Activated naive CD8-positive, alpha-beta T cell treated with anti-CD3 and anti-CD28 coated beads for 36 hours (primary cell): ENCODE data around the gene RPL7L1. TPM values are rescaled to one million over a fixed set of nuclear protein-coding genes. Genes with fewer than 3 reads are reported as not detected.

Experiments
- DNase-seq: peaks from one replicate; pipeline ENCODE4 v3.0.0; 2021
- H3K27ac Mint-ChIP-seq: one replicate; pipeline ENCODE4 v1.8.0; 2022; ENCODE audit warnings: mild to moderate bottlenecking, moderate library complexity, mixed read lengths
- H3K27me3 Mint-ChIP-seq: one replicate; pipeline ENCODE4 v1.8.0; 2022; ENCODE audit warnings: mild to moderate bottlenecking, mixed read lengths
- H3K36me3 Mint-ChIP-seq: one replicate; pipeline ENCODE4 v1.8.0; 2021; ENCODE audit warnings: mild to moderate bottlenecking, mixed read lengths
- H3K4me1 Mint-ChIP-seq: one replicate; pipeline ENCODE4 v1.8.0; 2021; ENCODE audit warnings: mixed read lengths
- H3K4me3 Mint-ChIP-seq: one replicate; pipeline ENCODE4 v1.8.0; 2022; ENCODE audit warnings: mild to moderate bottlenecking, moderate library complexity, mixed read lengths
- H3K9me3 Mint-ChIP-seq: one replicate; pipeline ENCODE4 v1.8.0; 2022; ENCODE audit warnings: mixed read lengths
- total RNA-seq, 2 experiments: library from RNA; stranded (reverse); gene quantifications; one replicate each; pipeline ENCODE4 v1.2.3, GENCODE V29; 2021

Gene RPL7L1
- total RNA-seq, 2 experiments from 2014 or later, result 193 to 200 TPM

- no peak overlapping the region for H3K27ac Mint-ChIP-seq
- DNase-seq, result no peak
- no peaks in the 10 kb centered on the region for H3K36me3 Mint-ChIP-seq
- no peaks in the 10 kb centered on the region for H3K9me3 Mint-ChIP-seq
- peaks cover 3% of the 10 kb centered on the region for H3K4me1 Mint-ChIP-seq
- peaks cover 11% of the 10 kb centered on the region for H3K27me3 Mint-ChIP-seq
- no peak overlapping the region for H3K4me3 Mint-ChIP-seq
Observed at GRCh38 chr6:42907336-42907735, 27.9 kb downstream of the RPL7L1 start.

GRCh38 chr6:42909835-42910234 lies 30.4 kb downstream of the RPL7L1 start:
- DNase-seq, result no peak
- H3K27me3 Mint-ChIP-seq, result peaks cover 23% of the 10 kb centered on the region
- H3K27ac Mint-ChIP-seq, result no peak overlapping the region
- H3K36me3 Mint-ChIP-seq, result no peaks in the 10 kb centered on the region
- H3K9me3 Mint-ChIP-seq, result no peaks in the 10 kb centered on the region
- no peak overlapping the region for H3K4me3 Mint-ChIP-seq
- peaks cover 3% of the 10 kb centered on the region for H3K4me1 Mint-ChIP-seq

DNA sequence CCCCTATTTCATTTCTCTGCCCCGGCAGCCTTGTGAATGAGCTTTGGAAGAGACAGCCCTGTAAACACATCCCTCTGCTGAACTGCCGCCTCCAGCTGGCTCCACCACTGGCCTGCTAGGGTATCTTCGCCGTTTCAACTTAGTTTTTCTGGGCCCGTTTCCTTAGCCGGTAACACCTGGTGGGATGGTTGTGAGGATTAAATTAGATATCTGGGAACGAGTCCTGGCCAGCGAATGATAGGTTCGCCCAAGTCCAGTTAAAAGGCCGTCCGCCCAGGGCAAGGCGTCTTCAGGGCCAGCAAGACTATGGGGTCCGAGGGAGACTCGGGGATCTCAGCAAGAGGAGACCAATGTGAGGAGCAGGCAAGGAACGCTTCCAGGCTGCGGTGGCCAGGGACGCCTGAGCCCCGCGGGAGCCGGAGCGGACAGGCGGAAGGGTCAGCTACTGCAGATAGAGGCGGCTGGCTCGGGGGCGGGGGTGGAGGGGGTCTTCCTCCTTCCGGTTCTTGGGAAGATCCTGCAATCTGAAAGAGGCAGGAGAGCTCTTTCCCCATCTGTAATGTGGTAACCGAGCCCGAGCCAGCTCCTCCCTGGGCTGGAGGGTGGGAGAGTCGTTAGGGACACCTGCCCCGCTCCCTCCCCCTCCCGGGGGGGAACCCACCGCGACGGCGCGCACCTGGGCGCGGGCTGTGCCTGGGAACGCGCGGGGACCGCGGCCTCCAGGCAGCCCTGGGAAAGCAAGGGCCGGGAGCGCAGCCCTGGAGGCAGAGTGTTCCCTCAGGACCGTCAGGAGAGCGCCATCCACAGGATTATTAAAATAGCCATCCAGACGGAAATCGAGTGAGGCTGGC lies 32.0 kb downstream of the RPL7L1 start:
- peak overlapping the region; percentile 40 for H3K4me3 Mint-ChIP-seq
- no peak overlapping the region for H3K27ac Mint-ChIP-seq

DNA sequence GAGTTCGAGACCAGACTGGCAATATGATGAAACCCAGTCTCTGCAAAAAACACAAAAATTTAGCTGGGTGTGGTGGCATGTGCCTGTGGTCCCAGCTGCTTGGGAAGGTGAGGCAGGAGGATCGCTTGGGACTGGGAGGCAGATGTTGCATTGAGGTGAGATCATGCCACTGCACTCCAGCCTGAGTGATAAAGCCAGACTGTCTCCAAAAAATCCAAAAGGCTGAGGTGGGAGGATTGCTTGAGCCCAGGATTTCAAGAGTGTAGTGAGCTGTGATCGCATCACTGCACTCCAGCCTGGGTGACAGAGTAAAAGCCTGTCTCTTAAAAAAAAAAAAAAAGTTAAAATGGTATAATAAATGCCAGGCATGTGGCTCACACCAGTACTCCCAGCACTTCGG lies 35.1 kb downstream of the RPL7L1 start:
- Mint-ChIP-seq H3K36me3 (no peaks in the 10 kb centered on the region), H3K27ac (no peak overlapping the region), H3K27me3 (peaks cover 23% of the 10 kb centered on the region), H3K9me3 (no peaks in the 10 kb centered on the region), H3K4me3 (no peak overlapping the region), H3K4me1 (peaks cover 3% of the 10 kb centered on the region)
- DNase-seq, result no peak

More for the DNA sequence above, 32.0 kb downstream of the RPL7L1 start:
- Mint-ChIP-seq H3K4me1 (peaks cover 3% of the 10 kb centered on the region), H3K27me3 (peaks cover 23% of the 10 kb centered on the region), H3K36me3 (no peaks in the 10 kb centered on the region), H3K9me3 (no peaks in the 10 kb centered on the region)
- DNase-seq, result no peak

- Mint-ChIP-seq H3K27ac (no peak within 1 kb of the TSS), H3K4me1 (peaks cover 3% of the 10 kb centered on the region), H3K4me3 (no peak within 1 kb of the TSS), H3K9me3 (no peaks in the 10 kb centered on the region), H3K27me3 (peaks cover 23% of the 10 kb centered on the region), H3K36me3 (no peaks in the 10 kb centered on the region)
- DNase-seq, result no peak
Observed at GRCh38 chr6:42915732-42916131, 36.3 kb downstream of the RPL7L1 start, which contains the start of gene PTCRA. Gene PTCRA, plus strand, starts transcription at chr6:42916053. Its CDS starts 17 bp downstream, at chr6:42916070.

GRCh38 chr6:42916288-42916687 lies 36.9 kb downstream of the RPL7L1 start:
- Mint-ChIP-seq H3K4me1 (peaks cover 1% of the 10 kb centered on the region), H3K27me3 (peaks cover 19% of the 10 kb centered on the region), H3K27ac (no peak overlapping the region), H3K9me3 (no peaks in the 10 kb centered on the region), H3K4me3 (no peak overlapping the region), H3K36me3 (no peaks in the 10 kb centered on the region)
- no peak for DNase-seq

- no peaks in the 10 kb centered on the region for H3K27me3 Mint-ChIP-seq
- H3K9me3 Mint-ChIP-seq, result no peaks in the 10 kb centered on the region
- no peak for DNase-seq
- no peaks in the 10 kb centered on the region for H3K4me1 Mint-ChIP-seq
- H3K4me3 Mint-ChIP-seq, result no peak overlapping the region
- no peak overlapping the region for H3K27ac Mint-ChIP-seq
- H3K36me3 Mint-ChIP-seq, result no peaks in the 10 kb centered on the region
Observed at GRCh38 chr6:42921801-42922200, 42.4 kb downstream of the RPL7L1 start.

GRCh38 chr6:42923666-42924065 lies 44.2 kb downstream of the RPL7L1 start:
- peaks cover 2% of the 10 kb centered on the region for H3K4me1 Mint-ChIP-seq
- H3K27ac Mint-ChIP-seq, result no peak overlapping the region
- no peak for DNase-seq
- no peaks in the 10 kb centered on the region for H3K27me3 Mint-ChIP-seq
- no peak overlapping the region for H3K4me3 Mint-ChIP-seq
- H3K9me3 Mint-ChIP-seq, result no peaks in the 10 kb centered on the region
- peaks cover 2% of the 10 kb centered on the region for H3K36me3 Mint-ChIP-seq

DNA sequence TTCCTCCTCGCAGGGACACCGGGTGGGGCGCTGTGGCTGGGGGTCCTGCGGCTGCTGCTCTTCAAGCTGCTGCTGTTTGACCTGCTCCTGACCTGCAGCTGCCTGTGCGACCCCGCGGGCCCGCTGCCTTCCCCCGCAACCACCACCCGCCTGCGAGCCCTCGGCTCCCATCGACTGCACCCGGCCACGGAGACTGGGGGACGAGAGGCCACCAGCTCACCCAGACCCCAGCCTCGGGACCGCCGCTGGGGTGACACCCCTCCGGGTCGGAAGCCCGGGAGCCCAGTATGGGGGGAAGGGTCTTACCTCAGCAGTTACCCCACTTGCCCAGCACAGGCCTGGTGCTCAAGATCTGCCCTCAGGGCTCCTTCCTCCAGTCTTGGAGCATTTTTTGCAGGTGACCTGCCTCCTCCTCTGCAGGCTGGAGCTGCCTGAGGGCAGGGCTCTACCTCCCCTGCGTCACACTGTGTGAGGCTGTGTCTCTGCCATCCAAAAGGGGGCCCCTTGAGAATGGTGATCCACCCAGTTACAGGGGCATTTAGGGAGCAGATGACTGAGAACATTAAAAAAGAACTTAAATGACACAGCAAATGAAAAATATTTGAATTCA lies 45.9 kb downstream of the RPL7L1 start:
- no peak for DNase-seq
- H3K27ac Mint-ChIP-seq, result peak overlapping the region; percentile 28
- no peaks in the 10 kb centered on the region for H3K9me3 Mint-ChIP-seq
- H3K4me1 Mint-ChIP-seq, result peaks cover 5% of the 10 kb centered on the region
- no peak overlapping the region for H3K4me3 Mint-ChIP-seq
- H3K36me3 Mint-ChIP-seq, result peaks cover 5% of the 10 kb centered on the region
- H3K27me3 Mint-ChIP-seq, result no peaks in the 10 kb centered on the region

GRCh38 chr6:42928986-42929820 lies 49.8 kb downstream of the RPL7L1 start, which contains the start of gene CNPY3:
Gene CNPY3, plus strand, starts transcription at chr6:42929480. Its CDS starts 91 bp downstream, at chr6:42929571.
- Mint-ChIP-seq H3K4me1 (peaks cover 35% of the 10 kb centered on the region), H3K4me3 (peak within 1 kb of the TSS; percentile 89), H3K36me3 (peaks cover 38% of the 10 kb centered on the region), H3K27ac (peak within 1 kb of the TSS; percentile 92), H3K27me3 (no peaks in the 10 kb centered on the region), H3K9me3 (no peaks in the 10 kb centered on the region)
- peak; percentile 97 for DNase-seq

DNA sequence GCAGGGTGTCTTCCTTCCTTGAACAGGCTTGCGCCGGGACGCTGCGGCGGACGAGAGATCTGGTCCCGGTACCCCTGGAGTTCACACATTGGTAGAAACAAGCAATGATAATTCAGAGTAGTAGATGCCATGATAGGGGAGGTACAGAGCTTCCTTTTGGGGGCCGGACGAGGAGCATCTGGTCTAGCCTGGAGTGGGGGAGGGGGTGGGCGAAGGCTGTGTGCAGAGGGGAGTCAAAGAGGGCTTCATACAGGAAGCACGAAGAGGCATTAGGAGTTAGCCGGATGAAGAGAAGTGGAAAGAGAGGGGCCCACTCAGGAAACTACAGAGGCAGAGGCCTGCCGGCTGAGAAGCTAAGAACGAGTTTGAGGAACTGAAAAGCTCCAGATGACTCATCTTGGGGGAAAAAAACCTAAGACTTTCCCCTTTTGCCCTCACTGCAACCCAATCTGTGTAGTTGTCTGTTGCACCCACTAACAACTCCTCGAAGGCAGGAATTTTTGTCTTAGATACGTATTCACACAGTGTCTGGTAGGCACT lies 50.5 kb downstream of the RPL7L1 start:
- peak overlapping the region; percentile 92 for H3K27ac Mint-ChIP-seq
- DNase-seq, result peak; percentile 74
- peaks cover 40% of the 10 kb centered on the region for H3K4me1 Mint-ChIP-seq
- H3K36me3 Mint-ChIP-seq, result peaks cover 41% of the 10 kb centered on the region
- no peaks in the 10 kb centered on the region for H3K27me3 Mint-ChIP-seq
- no peaks in the 10 kb centered on the region for H3K9me3 Mint-ChIP-seq
- H3K4me3 Mint-ChIP-seq, result peak overlapping the region; percentile 89

DNA sequence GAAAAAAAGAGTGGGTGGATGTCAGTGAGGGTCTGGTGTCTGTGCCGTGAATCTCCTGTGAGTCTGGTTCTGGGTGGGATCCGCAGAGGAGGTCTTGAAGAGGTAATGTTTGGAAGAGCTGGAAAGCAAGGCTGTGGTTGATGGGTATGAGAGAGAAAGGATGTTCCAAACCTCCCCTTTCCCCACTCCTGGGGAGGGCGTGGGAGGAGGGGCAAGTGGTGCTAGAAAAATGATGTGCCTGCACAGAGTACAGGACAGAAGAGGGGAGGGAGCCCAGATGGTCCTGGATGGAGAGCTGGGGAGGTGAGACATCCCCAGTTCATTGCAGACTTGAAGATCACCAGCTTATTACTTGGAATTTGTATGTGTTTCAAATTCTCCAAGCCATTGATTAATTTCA lies 53.0 kb downstream of the RPL7L1 start:
- no peaks in the 10 kb centered on the region for H3K9me3 Mint-ChIP-seq
- DNase-seq, result no peak
- peaks cover 55% of the 10 kb centered on the region for H3K36me3 Mint-ChIP-seq
- H3K27me3 Mint-ChIP-seq, result no peaks in the 10 kb centered on the region
- H3K4me3 Mint-ChIP-seq, result peak overlapping the region; percentile 89
- H3K4me1 Mint-ChIP-seq, result peaks cover 50% of the 10 kb centered on the region
- peak overlapping the region; percentile 71 for H3K27ac Mint-ChIP-seq

GRCh38 chr6:42933205-42933604 lies 53.8 kb downstream of the RPL7L1 start:
- peak overlapping the region; percentile 89 for H3K4me3 Mint-ChIP-seq
- peak overlapping the region; percentile 71 for H3K27ac Mint-ChIP-seq
- no peaks in the 10 kb centered on the region for H3K27me3 Mint-ChIP-seq
- no peak for DNase-seq
- peaks cover 63% of the 10 kb centered on the region for H3K36me3 Mint-ChIP-seq
- H3K9me3 Mint-ChIP-seq, result no peaks in the 10 kb centered on the region
- H3K4me1 Mint-ChIP-seq, result peaks cover 54% of the 10 kb centered on the region

- no peak for DNase-seq
- Mint-ChIP-seq H3K27ac (peak overlapping the region; percentile 63), H3K9me3 (no peaks in the 10 kb centered on the region), H3K36me3 (peaks cover 66% of the 10 kb centered on the region), H3K4me3 (no peak overlapping the region), H3K4me1 (peaks cover 51% of the 10 kb centered on the region), H3K27me3 (no peaks in the 10 kb centered on the region)
Observed at GRCh38 chr6:42935322-42935721, 55.9 kb downstream of the RPL7L1 start.
